ENCODE data around the gene RAB1B. TPM values are rescaled to one million over a fixed set of nuclear protein-coding genes. Genes with fewer than 3 reads are reported as not detected.
"Not testable (repeated sequence)": the region's sequence is repeated elsewhere in the genome, so short reads cannot be mapped to it uniquely, and the experiment has no call there.

Gene RAB1B
- total RNA-seq, 1 donor from 2014 or later, result 138 TPM

GRCh38 chr11:66315921-66316811, 47.7 kb downstream of the RAB1B start:
- Histone ChIP-seq H3K9me3 (no peaks in the 10 kb centered on the region), H3K36me3 (no peaks in the 10 kb centered on the region), H3K4me1 (peaks cover 44% of the 10 kb centered on the region), H3K27me3 (ENCODE audit: low read depth) (peaks cover 5% of the 10 kb centered on the region), H3K27ac (peak overlapping the region; percentile 65), H3K4me3 (peak overlapping the region; percentile 59)
- DNase-seq (no peak), ATAC-seq (no peak)
- TF ChIP-seq CTCF (IDR thresholded peaks at IDR 0.05), result no peak
- intact Hi-C loops (cut with DNase I), result no loop called here

GRCh38 chr11:66316849-66317251, 48.4 kb downstream of the RAB1B start, which contains the start of gene CD248:
TSS of gene CD248 (minus strand) at chr11:66317044. CDS start at chr11:66317027, 17 bp downstream.
- ATAC-seq (no peak), DNase-seq (no peak)
- Histone ChIP-seq H3K36me3 (no peaks in the 10 kb centered on the region), H3K9me3 (no peaks in the 10 kb centered on the region), H3K27me3 (ENCODE audit: low read depth) (peaks cover 5% of the 10 kb centered on the region), H3K4me3 (peak within 1 kb of the TSS; percentile 59), H3K4me1 (peaks cover 44% of the 10 kb centered on the region), H3K27ac (peak within 1 kb of the TSS; percentile 65)
- TF ChIP-seq CTCF (IDR thresholded peaks at IDR 0.05), result no peak
- intact Hi-C loops (cut with DNase I), result no loop called here

GRCh38 chr11:66317322-66317722, 48.9 kb downstream of the RAB1B start:
- Histone ChIP-seq H3K27me3 (ENCODE audit: low read depth) (peaks cover 5% of the 10 kb centered on the region), H3K4me1 (peaks cover 44% of the 10 kb centered on the region), H3K9me3 (no peaks in the 10 kb centered on the region), H3K36me3 (no peaks in the 10 kb centered on the region), H3K27ac (peak overlapping the region; percentile 65), H3K4me3 (peak overlapping the region; percentile 59)
- no peak for TF ChIP-seq CTCF (IDR thresholded peaks at IDR 0.05)
- intact Hi-C loops (cut with DNase I), result no loop called here
- ATAC-seq (no peak), DNase-seq (no peak)

GRCh38 chr11:66317723-66318599, 49.5 kb downstream of the RAB1B start:
- TF ChIP-seq CTCF (IDR thresholded peaks at IDR 0.05), result no peak
- peaks cover 42% of the 10 kb centered on the region for H3K4me1 ChIP-seq
- ATAC-seq (peak; percentile 18 to 39), DNase-seq (no peak)
- peak overlapping the region; percentile 65 for H3K27ac ChIP-seq
- H3K27me3 ChIP-seq (ENCODE audit: low read depth), result peaks cover 5% of the 10 kb centered on the region
- no peaks in the 10 kb centered on the region for H3K36me3 ChIP-seq
- intact Hi-C loops (cut with DNase I), result no loop called here
- no peaks in the 10 kb centered on the region for H3K9me3 ChIP-seq
- no peak overlapping the region for H3K4me3 ChIP-seq

- DNase-seq (no peak), ATAC-seq (no peak)
- intact Hi-C loops (cut with DNase I), result no loop called here
- H3K9me3 ChIP-seq, result no peaks in the 10 kb centered on the region
- no peaks in the 10 kb centered on the region for H3K36me3 ChIP-seq
- TF ChIP-seq CTCF (IDR thresholded peaks at IDR 0.05), result no peak
- H3K27ac ChIP-seq, result peak overlapping the region; percentile 6
- H3K4me3 ChIP-seq, result no peak overlapping the region
- H3K4me1 ChIP-seq, result peaks cover 36% of the 10 kb centered on the region
- peaks cover 5% of the 10 kb centered on the region for H3K27me3 ChIP-seq (ENCODE audit: low read depth)
Observed at GRCh38 chr11:66318600-66318970, 50.1 kb downstream of the RAB1B start.

GRCh38 chr11:66320289-66320688, 51.9 kb downstream of the RAB1B start:
- intact Hi-C loops (cut with DNase I); H3K27ac ChIP-seq; H3K27me3 ChIP-seq (ENCODE audit: low read depth); H3K36me3 ChIP-seq; DNase-seq; ATAC-seq; H3K4me3 ChIP-seq; H3K9me3 ChIP-seq: not testable (repeated sequence)
- peaks cover 34% of the 10 kb centered on the region for H3K4me1 ChIP-seq

GRCh38 chr11:66320748-66321147, 52.3 kb downstream of the RAB1B start:
- H3K27me3 ChIP-seq (ENCODE audit: low read depth); H3K9me3 ChIP-seq; H3K4me3 ChIP-seq; DNase-seq; H3K36me3 ChIP-seq; H3K27ac ChIP-seq; ATAC-seq; intact Hi-C loops (cut with DNase I): not testable (repeated sequence)
- peaks cover 34% of the 10 kb centered on the region for H3K4me1 ChIP-seq
